Sigmoid colon (tissue), 7 donors: ENCODE results near the gene SLC14A1. TPM values are rescaled to one million over a fixed set of nuclear protein-coding genes. Genes with fewer than 3 reads are reported as not detected.

Experiments used
- DNase-seq: peaks from one replicate; pipeline ENCODE4 v3.0.0-alpha.2; 2019
- H3K27ac ChIP-seq, 4 donors: fragments of 200-600 bp; sonication (generic); one replicate each; pipeline ENCODE4 v1.5.1; 2016 to 2019; ENCODE audit warnings: mild to moderate bottlenecking in 1 of 4
- H3K27me3 ChIP-seq, 3 donors: fragments of 200-600 bp; sonication (generic); one replicate each; pipeline ENCODE4 v1.5.1; 2019; ENCODE audit warnings: mild to moderate bottlenecking in 1 of 3
- H3K36me3 ChIP-seq, 4 donors: fragments of 200-600 bp; sonication (generic); one replicate each; pipeline ENCODE4 v1.5.1; 2016 to 2019
- H3K4me1 ChIP-seq, 4 donors: fragments of 200-600 bp; sonication (generic); one replicate each; pipeline ENCODE4 v1.5.1; 2017 to 2019
- H3K4me3 ChIP-seq, 4 donors: fragments of 200-600 bp; sonication (generic); one replicate each; pipeline ENCODE4 v1.5.1; 2017 to 2019; ENCODE audit warnings: mild to moderate bottlenecking in 2 of 4, moderate library complexity in 1 of 4
- H3K9me3 ChIP-seq, 4 donors: fragments of 200-600 bp in 3 of 4; sonication (generic) in 3 of 4; one replicate each; pipeline versions ENCODE4 v1.5.1 to v1.6.1; 2013 to 2019
- EP300 ChIP-seq, 4 donors: sonication (generic); formaldehyde crosslinking; IDR thresholded peaks; one replicate each; pipeline ENCODE4 v1.6.1; 2017; ENCODE audit warnings: antibody characterized with exemption in 4 of 4
- POLR2A ChIP-seq, 2 donors: fragments of 450-650 bp; IDR thresholded peaks; one replicate each; pipeline ENCODE4 v1.6.1; 2016; ENCODE audit warnings: antibody characterized with exemption in 2 of 2, mild to moderate bottlenecking in 2 of 2, moderate library complexity in 2 of 2
- POLR2AphosphoS5 ChIP-seq, 4 donors: sonication (generic); formaldehyde crosslinking; IDR thresholded peaks; one replicate each; pipeline ENCODE4 v1.6.1; 2017; ENCODE audit warnings: antibody characterized with exemption in 4 of 4
- WGBS, 2 donors: extraction: QIAGEN DNeasy Blood & Tissue Kit; methylation state at CpG; one replicate each; pipeline ENCODE4 v1.1.7; 2013; 5-methylcytosine and 5-hydroxymethylcytosine counted together
- intact Hi-C: fragments of 100-400 bp; cut with DNase I; formaldehyde crosslinking; loops from one replicate; pipeline ENCODE4 v1.15.1; 2023
- polyA plus RNA-seq, 3 donors: library from polyadenylated mRNA; stranded (reverse); fragments of 200-250 nt; gene quantifications; one replicate each; pipeline ENCODE4 v1.2.3, GENCODE V29; 2013
- total RNA-seq, 4 donors: library from RNA; depleted of rRNA; stranded (reverse); fragments of >200 nt; gene quantifications; one replicate each; pipeline ENCODE4 v1.1.0, GENCODE V29; 2016
- TF ChIP-seq, protein P1 (sequence below), 4 experiments: fragments of 450-650 bp in 3 of 4; fragments of 200-600 bp in 1 of 4; IDR thresholded peaks; one replicate each; pipeline ENCODE4 v1.5.1; 2016 to 2019; ENCODE audit warnings: antibody characterized with exemption in 4 of 4, mild to moderate bottlenecking in 3 of 4, moderate library complexity in 2 of 4
- donor health status: healthy with polysubstance abuse.
- donor health status: Bipolar disorder and iron deficiency.
- donor health status: healthy.

Gene SLC14A1
- total and polyA plus RNA-seq, 7 donors, result 0.69 to 14.4 (median 1.6) TPM; not detected in 2

DNA sequence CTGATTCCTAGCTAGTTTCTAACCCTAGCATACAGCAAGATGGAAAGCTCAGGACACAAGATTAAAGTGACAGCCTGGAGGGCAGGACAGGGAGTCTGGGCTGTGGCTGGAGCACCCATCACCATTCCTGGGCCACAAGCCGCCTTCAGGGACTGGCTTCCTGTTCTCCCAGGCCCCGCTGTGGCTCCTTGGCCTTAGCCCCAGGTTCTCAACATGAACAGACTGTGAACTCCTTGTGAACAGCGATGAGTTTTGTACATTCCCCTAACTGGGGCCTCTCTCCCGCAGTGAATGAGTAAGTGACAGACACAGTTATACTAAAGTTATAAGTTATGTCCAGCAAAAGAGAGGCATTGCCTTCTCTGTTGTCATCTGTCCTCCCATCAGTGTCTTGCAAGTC lies 35.9 kb upstream of the SLC14A1 start:
- WGBS, 2 donors, result 75 to 84% methylated on average over 4 of the region's 4 CpGs
- DNase-seq, result no peak
- no peak overlapping the region for H3K27ac ChIP-seq
- peaks cover 0 to 6% (median 0%) of the 10 kb centered on the region in 4 donors for H3K4me1 ChIP-seq
- H3K4me3 ChIP-seq, result no peak overlapping the region
- H3K36me3 ChIP-seq, result no peaks in the 10 kb centered on the region
- H3K9me3 ChIP-seq, result no peaks in the 10 kb centered on the region
- intact Hi-C loops, result no loop called here
- TF ChIP-seq EP300 (IDR thresholded peaks at IDR 0.05), result no peak
- no peak for TF ChIP-seq POLR2AphosphoS5 (IDR thresholded peaks at IDR 0.05)
- TF ChIP-seq, protein P1, sequence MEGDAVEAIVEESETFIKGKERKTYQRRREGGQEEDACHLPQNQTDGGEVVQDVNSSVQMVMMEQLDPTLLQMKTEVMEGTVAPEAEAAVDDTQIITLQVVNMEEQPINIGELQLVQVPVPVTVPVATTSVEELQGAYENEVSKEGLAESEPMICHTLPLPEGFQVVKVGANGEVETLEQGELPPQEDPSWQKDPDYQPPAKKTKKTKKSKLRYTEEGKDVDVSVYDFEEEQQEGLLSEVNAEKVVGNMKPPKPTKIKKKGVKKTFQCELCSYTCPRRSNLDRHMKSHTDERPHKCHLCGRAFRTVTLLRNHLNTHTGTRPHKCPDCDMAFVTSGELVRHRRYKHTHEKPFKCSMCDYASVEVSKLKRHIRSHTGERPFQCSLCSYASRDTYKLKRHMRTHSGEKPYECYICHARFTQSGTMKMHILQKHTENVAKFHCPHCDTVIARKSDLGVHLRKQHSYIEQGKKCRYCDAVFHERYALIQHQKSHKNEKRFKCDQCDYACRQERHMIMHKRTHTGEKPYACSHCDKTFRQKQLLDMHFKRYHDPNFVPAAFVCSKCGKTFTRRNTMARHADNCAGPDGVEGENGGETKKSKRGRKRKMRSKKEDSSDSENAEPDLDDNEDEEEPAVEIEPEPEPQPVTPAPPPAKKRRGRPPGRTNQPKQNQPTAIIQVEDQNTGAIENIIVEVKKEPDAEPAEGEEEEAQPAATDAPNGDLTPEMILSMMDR (IDR thresholded peaks at IDR 0.05), result no peak
- TF ChIP-seq POLR2A (IDR thresholded peaks at IDR 0.05), result no peak
- no peaks in the 10 kb centered on the region for H3K27me3 ChIP-seq

DNA sequence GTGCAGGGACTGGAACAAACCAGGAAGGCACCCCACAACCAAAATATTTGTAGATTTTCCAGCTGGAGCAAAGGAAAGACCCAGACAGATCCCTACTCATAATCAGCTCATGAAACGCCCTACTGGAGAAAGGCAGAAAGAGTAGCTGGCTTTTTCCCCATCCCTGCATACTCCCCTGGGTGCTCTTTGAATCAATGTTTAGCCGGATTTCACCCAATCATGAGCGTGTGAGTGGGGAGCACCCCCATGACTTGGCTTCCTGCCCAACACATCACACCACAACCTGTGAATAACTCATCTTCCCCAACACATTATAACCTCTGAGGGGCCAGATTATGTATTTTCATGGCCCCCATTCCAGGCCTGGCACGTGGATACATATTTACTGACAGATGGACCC lies 35.1 kb upstream of the SLC14A1 start:
- Histone ChIP-seq H3K27me3 (no peaks in the 10 kb centered on the region), H3K36me3 (no peaks in the 10 kb centered on the region), H3K4me3 (no peak overlapping the region), H3K9me3 (no peaks in the 10 kb centered on the region), H3K4me1 (peaks cover 0 to 6% (median 0%) of the 10 kb centered on the region in 4 donors), H3K27ac (no peak overlapping the region)
- intact Hi-C loops, result no loop called here
- no peak for DNase-seq
- TF ChIP-seq POLR2A (IDR thresholded peaks at IDR 0.05) (no peak), POLR2AphosphoS5 (IDR thresholded peaks at IDR 0.05) (no peak), EP300 (IDR thresholded peaks at IDR 0.05) (no peak)
- TF ChIP-seq, protein P1 (IDR thresholded peaks at IDR 0.05), result no peak
- 60 to 80% methylated on average over 4 of the region's 4 CpGs for WGBS, 2 donors

DNA sequence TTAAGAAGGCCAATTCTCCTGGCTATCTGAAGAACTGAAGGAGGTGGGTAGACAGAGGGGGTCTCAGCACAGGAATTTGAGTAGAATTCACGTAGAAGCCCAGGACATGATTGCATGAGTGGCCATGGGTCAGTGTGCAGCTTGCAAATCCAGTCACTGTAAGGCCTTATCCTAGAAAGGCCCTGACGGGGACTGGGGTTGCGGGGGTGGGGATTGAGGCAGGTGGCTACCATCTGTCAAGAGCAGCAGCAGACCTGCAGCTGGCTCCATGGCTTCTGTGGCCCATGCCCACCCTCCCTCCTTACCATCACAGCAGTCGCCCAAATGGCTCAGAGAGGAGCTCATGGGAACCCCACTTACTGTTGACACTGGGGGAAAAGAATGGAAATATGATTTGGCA lies 34.6 kb upstream of the SLC14A1 start:
- 62 to 74% methylated on average over 4 of the region's 4 CpGs for WGBS, 2 donors
- H3K27me3 ChIP-seq, result no peaks in the 10 kb centered on the region

DNA sequence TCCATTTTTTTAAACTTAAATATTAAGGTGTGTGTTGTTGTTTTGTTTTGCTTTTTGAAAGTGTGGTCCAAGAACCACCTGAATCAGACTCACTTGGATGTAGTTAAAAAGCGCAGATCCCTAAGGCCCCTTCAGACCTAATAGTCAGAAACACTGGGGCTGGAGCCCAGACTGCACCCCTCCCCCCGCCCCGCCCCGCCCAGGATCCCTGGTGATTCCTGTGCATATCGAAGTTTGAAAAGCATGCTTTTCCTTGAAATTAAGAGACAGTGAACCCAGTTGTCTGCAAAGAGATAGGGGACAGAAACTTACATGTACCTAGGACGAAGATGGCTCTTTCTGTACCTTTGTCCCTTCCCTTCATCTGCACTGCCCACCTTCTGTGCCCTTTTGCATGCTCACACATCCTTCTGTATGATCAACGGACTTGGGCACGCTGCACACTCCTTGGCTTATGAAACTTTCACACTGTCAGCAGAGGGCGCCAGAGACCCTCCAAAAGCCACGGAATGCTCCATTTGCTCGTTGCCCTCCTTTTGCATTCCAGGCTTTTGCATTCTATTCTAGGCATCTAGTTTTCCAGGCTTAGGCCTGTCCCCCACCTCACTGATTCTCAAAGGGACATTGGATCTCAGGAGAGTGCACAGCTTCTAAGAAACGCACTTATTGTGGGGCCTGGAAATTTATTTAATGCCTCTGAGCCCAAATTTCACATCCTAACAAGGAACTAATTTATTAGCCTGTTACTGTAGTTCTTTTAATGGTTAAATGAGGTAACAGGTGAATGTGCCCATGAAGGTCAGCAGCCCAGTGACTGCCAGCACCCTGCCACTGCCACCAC lies 32.8 kb upstream of the SLC14A1 start:
- DNase-seq, result peak; percentile 80
- Histone ChIP-seq H3K4me3 (no peak overlapping the region), H3K4me1 (peaks cover 0 to 6% (median 0%) of the 10 kb centered on the region in 4 donors), H3K27ac (no peak overlapping the region), H3K27me3 (no peaks in the 10 kb centered on the region), H3K36me3 (no peaks in the 10 kb centered on the region), H3K9me3 (no peaks in the 10 kb centered on the region)
- no peak for TF ChIP-seq POLR2A (IDR thresholded peaks at IDR 0.05)
- TF ChIP-seq, protein P1 (IDR thresholded peaks at IDR 0.05), result peak; percentile 45 to 76 (median 52)
- intact Hi-C loops, result loop anchor here (1.0 to 2.0 kb wide), 2 partner anchors 188 to 284 kb away; no protein-coding TSS in a partner anchor
- 13 to 29% methylated on average over 12 of the region's 12 CpGs for WGBS, 2 donors

More for the DNA sequence above, 34.6 kb upstream of the SLC14A1 start:
- Histone ChIP-seq H3K36me3 (no peaks in the 10 kb centered on the region), H3K27ac (no peak overlapping the region), H3K4me1 (peaks cover 0 to 6% (median 0%) of the 10 kb centered on the region in 4 donors), H3K4me3 (no peak overlapping the region), H3K9me3 (no peaks in the 10 kb centered on the region)
- intact Hi-C loops, result no loop called here
- TF ChIP-seq EP300 (IDR thresholded peaks at IDR 0.05), result no peak
- no peak for DNase-seq

DNA sequence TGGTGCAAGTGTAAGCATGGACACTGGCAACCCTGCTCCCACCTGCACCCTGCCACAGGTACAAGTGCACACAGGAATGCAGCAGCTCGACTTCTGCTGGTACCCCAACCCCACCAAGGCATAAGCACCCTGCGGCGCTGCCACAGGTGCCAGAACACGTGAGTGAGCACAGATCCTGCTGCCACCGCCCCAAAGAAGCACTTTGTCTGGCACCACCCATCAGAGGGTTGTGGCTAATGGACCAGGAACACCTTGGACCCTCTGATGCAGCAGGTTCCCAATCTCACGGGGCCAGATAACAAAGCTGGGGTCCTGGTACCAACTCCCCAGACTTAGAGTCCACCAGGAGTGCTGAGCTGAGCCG lies 32.2 kb upstream of the SLC14A1 start:
- 64 to 82% methylated on average over 7 of the region's 7 CpGs for WGBS, 2 donors
- Histone ChIP-seq H3K4me3 (no peak overlapping the region), H3K27ac (no peak overlapping the region), H3K36me3 (no peaks in the 10 kb centered on the region), H3K9me3 (no peaks in the 10 kb centered on the region), H3K4me1 (peaks cover 0 to 6% (median 0%) of the 10 kb centered on the region in 4 donors), H3K27me3 (no peaks in the 10 kb centered on the region)
- intact Hi-C loops, result loop anchor here (1.0 to 2.0 kb wide), 2 partner anchors 188 to 283 kb away; no protein-coding TSS in a partner anchor
- TF ChIP-seq, protein P1 (IDR thresholded peaks at IDR 0.05), result no peak
- TF ChIP-seq POLR2A (IDR thresholded peaks at IDR 0.05) (no peak), POLR2AphosphoS5 (IDR thresholded peaks at IDR 0.05) (no peak), EP300 (IDR thresholded peaks at IDR 0.05) (no peak)
- no peak for DNase-seq
